GM23338 (cell line): Measurements from ENCODE around the gene C11orf52. TPM values are rescaled to one million over a fixed set of nuclear protein-coding genes. Genes with fewer than 3 reads are reported as not detected.
A peak's percentile ranks its signal among the peaks of the same experiment; 100 is the strongest.

ENCODE experiments used
- ATAC-seq: fragments of 200-7000 bp; cut with Tn5 transposase; 3 replicates; pipeline ENCODE4 v1.9.1; 2020
- DNase-seq: peaks from one replicate; pipeline ENCODE4 v3.0.0-alpha.2; 2015; ENCODE audit warnings: low spot score
- H2AFZ ChIP-seq: fragments of 200-600 bp; sonication (generic); 2 replicates; pipeline ENCODE4 v1.8.0; 2016; ENCODE audit warnings: antibody characterized with exemption, mild to moderate bottlenecking, moderate library complexity
- H3F3A ChIP-seq: fragments of 200-600 bp; sonication (generic); replicated peaks from 2 replicates; pipeline ENCODE4 v1.8.0; 2017; ENCODE audit warnings: antibody characterized with exemption, mixed run types, low read depth
- H3K27ac ChIP-seq: fragments of 200-600 bp; sonication (generic); 2 replicates; pipeline ENCODE4 v1.6.1; 2016; ENCODE audit warnings: low read depth
- H3K27me3 ChIP-seq: fragments of 200-600 bp; sonication (generic); 2 replicates; pipeline ENCODE4 v1.8.0; 2016; ENCODE audit warnings: mild to moderate bottlenecking, mixed run types, moderate library complexity; ENCODE audit not compliant: insufficient read depth
- H3K36me3 ChIP-seq: fragments of 200-600 bp; sonication (generic); 2 replicates; pipeline ENCODE4 v1.8.0; 2016; ENCODE audit warnings: mild to moderate bottlenecking; ENCODE audit not compliant: insufficient read depth
- H3K4me1 ChIP-seq: fragments of 200-600 bp; sonication (generic); 2 replicates; pipeline ENCODE4 v1.8.0; 2016; ENCODE audit warnings: mild to moderate bottlenecking, moderate library complexity; ENCODE audit not compliant: insufficient read depth
- H3K4me2 ChIP-seq: fragments of 200-600 bp; sonication (generic); 2 replicates; pipeline ENCODE4 v1.7.1; 2017; ENCODE audit warnings: mixed run types
- H3K4me3 ChIP-seq: fragments of 200-600 bp; sonication (generic); 2 replicates; pipeline ENCODE4 v1.6.1; 2016; ENCODE audit warnings: mixed run types
- H3K79me2 ChIP-seq: fragments of 200-600 bp; sonication (generic); replicated peaks from 2 replicates; pipeline ENCODE4 v1.8.0; 2017; ENCODE audit warnings: mild to moderate bottlenecking; ENCODE audit not compliant: insufficient read depth
- H3K9me2 ChIP-seq: fragments of 200-600 bp; sonication (generic); 2 replicates; pipeline ENCODE4 v1.8.0; 2017; ENCODE audit not compliant: insufficient read depth
- H4K20me1 ChIP-seq: fragments of 200-600 bp; sonication (generic); replicated peaks from 2 replicates; pipeline ENCODE4 v1.8.0; 2017; ENCODE audit warnings: mild to moderate bottlenecking; ENCODE audit not compliant: insufficient read depth
- H3K27ac Mint-ChIP-seq: 2 replicates; pipeline ENCODE4 v1.8.0; 2020; ENCODE audit warnings: inconsistent platforms, mild to moderate bottlenecking, moderate library complexity, mixed read lengths
- H3K27me3 Mint-ChIP-seq: 3 replicates; pipeline ENCODE4 v1.8.0; 2022; ENCODE audit warnings: low read depth, mild to moderate bottlenecking, moderate library complexity, mixed read lengths, inconsistent platforms; ENCODE audit not compliant: insufficient read depth, poor library complexity
- H3K36me3 Mint-ChIP-seq: 3 replicates; pipeline ENCODE4 v1.8.0; 2021; ENCODE audit warnings: low read depth, mild to moderate bottlenecking, inconsistent platforms, moderate library complexity, mixed read lengths
- H3K4me1 Mint-ChIP-seq: 3 replicates; pipeline ENCODE4 v1.8.0; 2020; ENCODE audit warnings: mild to moderate bottlenecking, inconsistent platforms, mixed read lengths
- H3K4me3 Mint-ChIP-seq: 3 replicates; pipeline ENCODE4 v1.8.0; 2021; ENCODE audit warnings: moderate library complexity, mild to moderate bottlenecking, inconsistent platforms, mixed read lengths
- H3K9me3 Mint-ChIP-seq: 3 replicates; pipeline ENCODE4 v1.8.0; 2020; ENCODE audit warnings: moderate library complexity, mild to moderate bottlenecking, inconsistent platforms, mixed read lengths
- CREB1 ChIP-seq: fragments of 250-450 bp; sonication (Bioruptor Pico); IDR thresholded peaks from 2 replicates; pipeline ENCODE4 v1.5.0; 2020; ENCODE audit warnings: low read depth, mild to moderate bottlenecking, moderate library complexity
- EZH2phosphoT487 ChIP-seq: fragments of 200-600 bp; sonication (generic); IDR thresholded peaks from one replicate; pipeline ENCODE4 v1.8.1; 2018; ENCODE audit warnings: antibody characterized with exemption; ENCODE audit not compliant: unreplicated experiment
- JUNB ChIP-seq: IDR thresholded peaks from one replicate; pipeline ENCODE4 v1.6.1; 2016; ENCODE audit warnings: antibody characterized with exemption; ENCODE audit not compliant: unreplicated experiment
- NANOG ChIP-seq: IDR thresholded peaks from 2 replicates; pipeline ENCODE4 v1.6.1; 2016; ENCODE audit warnings: antibody characterized with exemption, borderline replicate concordance
- POLR2AphosphoS5 ChIP-seq: IDR thresholded peaks from 2 replicates; pipeline ENCODE4 v1.6.1; 2016; ENCODE audit warnings: antibody characterized with exemption, low read depth
- ZNF114 ChIP-seq: fragments of 250-450 bp; sonication (Bioruptor Pico); IDR thresholded peaks from 2 replicates; pipeline ENCODE4 v1.5.0; 2020; ENCODE audit warnings: mild to moderate bottlenecking, moderate library complexity
- ZNF331 ChIP-seq: fragments of 250-450 bp; sonication (Bioruptor Pico); IDR thresholded peaks from 2 replicates; pipeline ENCODE4 v1.5.0; 2020; ENCODE audit warnings: low read depth, mild to moderate bottlenecking, moderate library complexity
- ZNF462 ChIP-seq: fragments of 250-450 bp; sonication (Bioruptor Pico); IDR thresholded peaks from 2 replicates; pipeline ENCODE4 v1.5.0; 2020; ENCODE audit warnings: mild to moderate bottlenecking, moderate library complexity
- polyA plus RNA-seq: library from polyadenylated mRNA; unstranded; fragments of >200 nt; fragmentation: Nextera tagmentation; extraction: Ambion mirVana; gene quantifications from 2 replicates; pipeline ENCODE4 v1.2.1, GENCODE V29; 2016
- total RNA-seq: library from RNA; depleted of rRNA; stranded (reverse); fragments of >200 nt; shearing (Covaris generic); gene quantifications from 2 replicates; pipeline ENCODE4 v1.2.3, GENCODE V29; 2014
- TF ChIP-seq, protein P1 (sequence below): IDR thresholded peaks from one replicate; pipeline ENCODE4 v1.6.1; 2018; ENCODE audit warnings: antibody characterized with exemption; ENCODE audit not compliant: unreplicated experiment

Gene C11orf52
- total and polyA plus RNA-seq, 2 experiments from 2014 or later, result 1.0 to 4.1 TPM

- no peak for TF ChIP-seq ZNF331 (CRISPR knock-in tag)
Measured at GRCh38 chr11:111905411-111905810, 13.3 kb upstream of the C11orf52 start (continued).

- Histone ChIP-seq H3K27ac (no peak overlapping the region), H3F3A (no peaks in the 10 kb centered on the region), H3K4me2 (no peak overlapping the region), H3K36me3 (no peaks in the 10 kb centered on the region), H3K79me2 (no peaks in the 10 kb centered on the region), H3K4me3 (no peak overlapping the region), H3K9me2 (no peaks in the 10 kb centered on the region), H3K4me1 (peaks cover 14% of the 10 kb centered on the region), H4K20me1 (no peaks in the 10 kb centered on the region), H2AFZ (peak overlapping the region; percentile 32; the same call in 1 of the 2 replicates), H3K27me3 (no peaks in the 10 kb centered on the region)
- DNase-seq (no peak), ATAC-seq (no peak)
- Mint-ChIP-seq H3K27ac (no peak overlapping the region), H3K4me1 (peaks cover 19% of the 10 kb centered on the region), H3K9me3 (no peaks in the 10 kb centered on the region; the same call in 1 of the 3 replicates), H3K4me3 (no peak overlapping the region), H3K27me3 (peaks cover 3% of the 10 kb centered on the region), H3K36me3 (no peaks in the 10 kb centered on the region)
- TF ChIP-seq ZNF462 (CRISPR knock-in tag) (no peak), ZNF114 (CRISPR knock-in tag) (no peak), POLR2AphosphoS5 (no peak), JUNB (no peak), NANOG (no peak), EZH2phosphoT487 (no peak), CREB1 (CRISPR knock-in tag) (no peak), ZNF331 (CRISPR knock-in tag) (no peak)
- TF ChIP-seq, protein P1, sequence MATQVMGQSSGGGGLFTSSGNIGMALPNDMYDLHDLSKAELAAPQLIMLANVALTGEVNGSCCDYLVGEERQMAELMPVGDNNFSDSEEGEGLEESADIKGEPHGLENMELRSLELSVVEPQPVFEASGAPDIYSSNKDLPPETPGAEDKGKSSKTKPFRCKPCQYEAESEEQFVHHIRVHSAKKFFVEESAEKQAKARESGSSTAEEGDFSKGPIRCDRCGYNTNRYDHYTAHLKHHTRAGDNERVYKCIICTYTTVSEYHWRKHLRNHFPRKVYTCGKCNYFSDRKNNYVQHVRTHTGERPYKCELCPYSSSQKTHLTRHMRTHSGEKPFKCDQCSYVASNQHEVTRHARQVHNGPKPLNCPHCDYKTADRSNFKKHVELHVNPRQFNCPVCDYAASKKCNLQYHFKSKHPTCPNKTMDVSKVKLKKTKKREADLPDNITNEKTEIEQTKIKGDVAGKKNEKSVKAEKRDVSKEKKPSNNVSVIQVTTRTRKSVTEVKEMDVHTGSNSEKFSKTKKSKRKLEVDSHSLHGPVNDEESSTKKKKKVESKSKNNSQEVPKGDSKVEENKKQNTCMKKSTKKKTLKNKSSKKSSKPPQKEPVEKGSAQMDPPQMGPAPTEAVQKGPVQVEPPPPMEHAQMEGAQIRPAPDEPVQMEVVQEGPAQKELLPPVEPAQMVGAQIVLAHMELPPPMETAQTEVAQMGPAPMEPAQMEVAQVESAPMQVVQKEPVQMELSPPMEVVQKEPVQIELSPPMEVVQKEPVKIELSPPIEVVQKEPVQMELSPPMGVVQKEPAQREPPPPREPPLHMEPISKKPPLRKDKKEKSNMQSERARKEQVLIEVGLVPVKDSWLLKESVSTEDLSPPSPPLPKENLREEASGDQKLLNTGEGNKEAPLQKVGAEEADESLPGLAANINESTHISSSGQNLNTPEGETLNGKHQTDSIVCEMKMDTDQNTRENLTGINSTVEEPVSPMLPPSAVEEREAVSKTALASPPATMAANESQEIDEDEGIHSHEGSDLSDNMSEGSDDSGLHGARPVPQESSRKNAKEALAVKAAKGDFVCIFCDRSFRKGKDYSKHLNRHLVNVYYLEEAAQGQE, result no peak
Measured at GRCh38 chr11:111906680-111907079, 12.0 kb upstream of the C11orf52 start.
